ENCODE measurements around the gene TSPEAR. TPM values are rescaled to one million over a fixed set of nuclear protein-coding genes. Genes with fewer than 3 reads are reported as not detected.

Gene TSPEAR
- total and polyA plus RNA-seq, 10 donors = 0.02 to 0.22 (median 0.03) TPM; not detected in 7

- TF ChIP-seq POLR2A (IDR thresholded peaks at IDR 0.05) (no peak), POLR2AphosphoS5 (IDR thresholded peaks at IDR 0.05) (no peak)
- TF ChIP-seq, protein P1, sequence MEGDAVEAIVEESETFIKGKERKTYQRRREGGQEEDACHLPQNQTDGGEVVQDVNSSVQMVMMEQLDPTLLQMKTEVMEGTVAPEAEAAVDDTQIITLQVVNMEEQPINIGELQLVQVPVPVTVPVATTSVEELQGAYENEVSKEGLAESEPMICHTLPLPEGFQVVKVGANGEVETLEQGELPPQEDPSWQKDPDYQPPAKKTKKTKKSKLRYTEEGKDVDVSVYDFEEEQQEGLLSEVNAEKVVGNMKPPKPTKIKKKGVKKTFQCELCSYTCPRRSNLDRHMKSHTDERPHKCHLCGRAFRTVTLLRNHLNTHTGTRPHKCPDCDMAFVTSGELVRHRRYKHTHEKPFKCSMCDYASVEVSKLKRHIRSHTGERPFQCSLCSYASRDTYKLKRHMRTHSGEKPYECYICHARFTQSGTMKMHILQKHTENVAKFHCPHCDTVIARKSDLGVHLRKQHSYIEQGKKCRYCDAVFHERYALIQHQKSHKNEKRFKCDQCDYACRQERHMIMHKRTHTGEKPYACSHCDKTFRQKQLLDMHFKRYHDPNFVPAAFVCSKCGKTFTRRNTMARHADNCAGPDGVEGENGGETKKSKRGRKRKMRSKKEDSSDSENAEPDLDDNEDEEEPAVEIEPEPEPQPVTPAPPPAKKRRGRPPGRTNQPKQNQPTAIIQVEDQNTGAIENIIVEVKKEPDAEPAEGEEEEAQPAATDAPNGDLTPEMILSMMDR (IDR thresholded peaks at IDR 0.05 in 8 of 11, conservative IDR thresholded peaks at IDR 0.05 in 3 of 11) = no peak
- no peak overlapping the region for H3K27ac ChIP-seq
- peaks cover 0 to 8% (median 0%) of the 10 kb centered on the region in 7 donors for H3K27me3 ChIP-seq (replicated peaks in 1 of 7)
- WGBS, 5 donors = 75 to 84% (median 80%) methylated on average over 24 to 26 of the region's 26 CpGs
- H3K36me3 ChIP-seq = no peaks in the 10 kb centered on the region
- H3K9me3 ChIP-seq = peaks cover 0 to 13% (median 0%) of the 10 kb centered on the region in 8 donors
- no peaks in the 10 kb centered on the region for H3K4me1 ChIP-seq
- DNase-seq = peak; percentile 43
- intact Hi-C loops (cut with DNase I; ENCODE audit: low total_unique reads) = no loop called here
- H3K4me3 ChIP-seq = no peak overlapping the region
These were observed 47.6 kb upstream of the TSPEAR start for GRCh38 chr21:44758781-44759627.

DNA sequence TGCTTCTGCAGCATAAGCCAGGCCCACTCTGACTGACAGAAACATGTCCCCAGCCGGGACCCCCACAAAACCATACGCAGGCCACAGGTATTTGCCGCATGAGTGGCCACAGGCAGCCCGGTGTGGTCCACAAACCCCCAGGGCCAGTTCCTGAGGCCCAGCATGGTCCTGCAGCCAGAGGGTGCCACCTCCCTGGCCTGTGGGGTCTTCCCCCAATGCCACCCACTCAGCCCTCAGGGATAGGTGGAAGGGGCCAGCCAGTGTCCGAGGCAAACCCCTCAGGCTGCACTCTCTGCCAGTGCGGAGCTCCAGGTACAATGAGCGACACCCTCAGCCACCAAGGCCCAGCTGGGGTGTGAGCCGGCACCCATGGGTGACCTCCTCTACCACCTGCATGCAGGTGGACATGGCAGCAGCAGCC, 46.8 kb upstream of the TSPEAR start:
- H3K27me3 ChIP-seq (replicated peaks in 1 of 7) = peaks cover 0 to 8% (median 0%) of the 10 kb centered on the region in 7 donors
- H3K4me1 ChIP-seq = no peaks in the 10 kb centered on the region
- no peak for DNase-seq
- WGBS, 5 donors = 85 to 100% (median 97%) methylated on average over 4 to 8 of the region's 8 CpGs
- H3K4me3 ChIP-seq = no peak overlapping the region
- no peak overlapping the region for H3K27ac ChIP-seq
- H3K9me3 ChIP-seq = peaks cover 0 to 13% (median 0%) of the 10 kb centered on the region in 8 donors
- no peaks in the 10 kb centered on the region for H3K36me3 ChIP-seq
- TF ChIP-seq, protein P1 (IDR thresholded peaks at IDR 0.05 in 8 of 11, conservative IDR thresholded peaks at IDR 0.05 in 3 of 11) = no peak
- no peak for TF ChIP-seq POLR2A (IDR thresholded peaks at IDR 0.05)
- no peak for TF ChIP-seq POLR2AphosphoS5 (IDR thresholded peaks at IDR 0.05)
- intact Hi-C loops (cut with DNase I; ENCODE audit: low total_unique reads) = no loop called here

GRCh38 chr21:44757731-44758130, 46.4 kb upstream of the TSPEAR start:
- Histone ChIP-seq H3K4me3 (no peak overlapping the region), H3K9me3 (peaks cover 0 to 13% (median 0%) of the 10 kb centered on the region in 8 donors), H3K27ac (no peak overlapping the region), H3K36me3 (no peaks in the 10 kb centered on the region), H3K4me1 (no peaks in the 10 kb centered on the region), H3K27me3 (replicated peaks in 1 of 7) (peaks cover 0 to 8% (median 0%) of the 10 kb centered on the region in 7 donors)
- TF ChIP-seq, protein P1 (IDR thresholded peaks at IDR 0.05 in 8 of 11, conservative IDR thresholded peaks at IDR 0.05 in 3 of 11) = no peak
- TF ChIP-seq POLR2A (IDR thresholded peaks at IDR 0.05) = no peak
- no peak for TF ChIP-seq POLR2AphosphoS5 (IDR thresholded peaks at IDR 0.05)
- DNase-seq = no peak
- 82 to 93% (median 86%) methylated on average over 5 to 6 of the region's 6 CpGs for WGBS, 5 donors
- intact Hi-C loops (cut with DNase I; ENCODE audit: low total_unique reads) = no loop called here

All from spleen (tissue), 11 donors.